OCI-LY7 (cell line): ENCODE results near the gene PLAC9. TPM values are rescaled to one million over a fixed set of nuclear protein-coding genes. Genes with fewer than 3 reads are reported as not detected.

Source experiments
- BruUV-seq: library from RNA; stranded (reverse); fragments of 400-500 nt; replicated peaks from 2 replicates; lab custom pipeline; 2021; lab: Mats Ljungman, UMichigan
- CTCF ChIA-PET: fragments of 300-600 bp; sonication (Branson Sonifier 250); formaldehyde crosslinking; loops from one replicate; lab custom pipeline; 2022; ENCODE audit warnings: antibody characterized with exemption; ENCODE audit not compliant: unreplicated experiment; lab: Charles Lee
- POLR2A ChIA-PET: fragments of 300-600 bp; sonication (Branson Sonifier 250); formaldehyde crosslinking; loops from one replicate; lab custom pipeline; 2022; ENCODE audit warnings: antibody characterized with exemption; lab: Charles Lee
- DNase-seq: peaks from one replicate; pipeline ENCODE4 v3.0.0-alpha.2; 2015; ENCODE audit warnings: low spot score
- H2AFZ ChIP-seq: fragments of 200-600 bp; sonication (generic), shearing (Covaris generic); 2 replicates; pipeline ENCODE4 v1.6.1; 2014; ENCODE audit warnings: mild to moderate bottlenecking, antibody characterized with exemption, low read length, moderate library complexity
- H3K27ac ChIP-seq: fragments of 200-600 bp; sonication (generic); 2 replicates; pipeline ENCODE4 v1.5.1; 2014; ENCODE audit warnings: mixed run types, low read depth, mild to moderate bottlenecking, moderate library complexity, low read length, inconsistent platforms; ENCODE audit not compliant: poor library complexity, severe bottlenecking
- H3K36me3 ChIP-seq: fragments of 200-600 bp; sonication (generic); 2 replicates; pipeline ENCODE4 v1.6.1; 2014; ENCODE audit warnings: mild to moderate bottlenecking, antibody characterized with exemption, low read length, moderate library complexity, mixed read lengths; ENCODE audit not compliant: insufficient read depth
- H3K4me1 ChIP-seq: fragments of 200-600 bp; sonication (generic); 2 replicates; pipeline ENCODE4 v1.5.1; 2014; ENCODE audit warnings: mild to moderate bottlenecking, low read length; ENCODE audit not compliant: insufficient read depth, poor library complexity, severe bottlenecking
- H3K4me2 ChIP-seq: fragments of 200-600 bp; sonication (generic); 2 replicates; pipeline ENCODE4 v1.6.1; 2014; ENCODE audit warnings: mild to moderate bottlenecking, low read length
- H3K4me3 ChIP-seq: fragments of 200-600 bp; sonication (generic); 2 replicates; pipeline ENCODE4 v1.5.1; 2014; ENCODE audit warnings: mild to moderate bottlenecking, low read depth, low read length; ENCODE audit not compliant: poor library complexity, severe bottlenecking
- H3K79me2 ChIP-seq: fragments of 200-600 bp; sonication (generic); 2 replicates; pipeline ENCODE4 v1.6.1; 2016; ENCODE audit warnings: low read depth, mild to moderate bottlenecking, low read length, moderate library complexity, mixed read lengths; ENCODE audit not compliant: insufficient read depth
- H3K9me2 ChIP-seq: fragments of 200-600 bp; sonication (generic); 2 replicates; pipeline ENCODE4 v1.6.1; 2016; ENCODE audit warnings: mild to moderate bottlenecking, low read length, mixed read lengths; ENCODE audit not compliant: insufficient read depth
- H3K9me3 ChIP-seq: fragments of 200-600 bp; sonication (generic); 2 replicates; pipeline ENCODE4 v1.6.1; 2014; ENCODE audit warnings: mild to moderate bottlenecking, mixed run types, low read length, mixed read lengths
- H4K20me1 ChIP-seq: fragments of 200-600 bp; sonication (generic); 2 replicates; pipeline ENCODE4 v1.6.1; 2014; ENCODE audit warnings: mild to moderate bottlenecking, antibody characterized with exemption, low read length, moderate library complexity, mixed read lengths; ENCODE audit not compliant: insufficient read depth
- CTCF ChIP-seq: fragments of 200-600 bp; sonication (generic); conservative IDR thresholded peaks from 2 replicates; pipeline ENCODE4 v1.5.1; 2014; ENCODE audit warnings: mild to moderate bottlenecking, antibody characterized with exemption, low read length, moderate library complexity, mixed read lengths
- EZH2phosphoT487 ChIP-seq: fragments of 200-600 bp; sonication (generic); IDR thresholded peaks from 2 replicates; pipeline ENCODE4 v1.6.1; 2018; ENCODE audit warnings: low read depth, borderline replicate concordance, mild to moderate bottlenecking, mixed run types, antibody characterized with exemption, low read length, moderate library complexity, mixed read lengths
- intact Hi-C: fragments of 100-400 bp; cut with micrococcal nuclease; formaldehyde crosslinking; loops from one replicate; pipeline ENCODE4 v1.10.0; 2022; ENCODE audit not compliant: unreplicated experiment
- total RNA-seq, 2 experiments: library from RNA; depleted of rRNA in 1 of 2; stranded (reverse); fragments of >200 nt in 1 of 2; shearing (Covaris generic) in 1 of 2; gene quantifications; 2 replicates each; pipeline ENCODE4 v1.2.3, GENCODE V29; 2014 to 2022

Gene PLAC9
- total RNA-seq, 2 experiments from 2014 or later, result not detected

GRCh38 chr10:80173466-80173865 is 40.9 kb downstream of the PLAC9 start:
- H4K20me1 ChIP-seq, result no peaks in the 10 kb centered on the region; the same call in 1 of the 2 replicates
- peak; percentile 44 for DNase-seq
- H3K36me3 ChIP-seq, result peaks cover 46% of the 10 kb centered on the region
- H3K4me3 ChIP-seq, result no peak overlapping the region
- TF ChIP-seq CTCF, result no peak
- no peak for TF ChIP-seq EZH2phosphoT487
- intact Hi-C loops, result no loop called here
- H3K4me2 ChIP-seq, result no peak overlapping the region
- ChIA-PET POLR2A (interaction anchor here (1.3 kb wide), 1 partner anchor 14 kb away, joined by 7 read pairs; no protein-coding TSS in a partner anchor), CTCF (interaction anchor here (1.2 kb wide), 1 partner anchor 12 kb away, joined by 3 read pairs; no protein-coding TSS in a partner anchor)
- H3K9me2 ChIP-seq, result no peaks in the 10 kb centered on the region
- no peaks in the 10 kb centered on the region for H3K9me3 ChIP-seq
- peaks cover 12% of the 10 kb centered on the region for H3K4me1 ChIP-seq
- BruUV-seq, result no TSS peak
- no peaks in the 10 kb centered on the region for H3K79me2 ChIP-seq
- no peak overlapping the region for H3K27ac ChIP-seq
- no peak overlapping the region for H2AFZ ChIP-seq

GRCh38 chr10:80174641-80175395 is 42.3 kb downstream of the PLAC9 start:
- Histone ChIP-seq H3K4me3 (no peak overlapping the region), H3K79me2 (no peaks in the 10 kb centered on the region), H3K9me3 (no peaks in the 10 kb centered on the region), H3K36me3 (peaks cover 37% of the 10 kb centered on the region), H3K4me2 (no peak overlapping the region), H4K20me1 (no peaks in the 10 kb centered on the region; the same call in 1 of the 2 replicates), H3K9me2 (no peaks in the 10 kb centered on the region), H3K4me1 (peaks cover 21% of the 10 kb centered on the region), H2AFZ (no peak overlapping the region), H3K27ac (no peak overlapping the region)
- CTCF ChIA-PET, result no interaction called here
- POLR2A ChIA-PET, result interaction anchor here (0.7 to 2.5 kb wide), 3 partner anchors 10 to 1683 kb away, joined by 3 to 9 read pairs (median 3); no protein-coding TSS in a partner anchor
- TF ChIP-seq CTCF (no peak), EZH2phosphoT487 (no peak)
- intact Hi-C loops, result no loop called here
- DNase-seq, result no peak
- no TSS peak for BruUV-seq
